Measurements from ENCODE around the gene HELZ2.
"Not testable (repeated sequence)": the region's sequence is repeated elsewhere in the genome, so short reads cannot be mapped to it uniquely, and the experiment has no call there.

The HELZ2 gene

GRCh38 chr20:63579017-63579694 lies 5.1 kb upstream of the HELZ2 start:
- DNase-seq = no peak

- no peak for DNase-seq
These were observed 4.4 kb upstream of the HELZ2 start for GRCh38 chr20:63578224-63579016.

GRCh38 chr20:63577317-63577894 lies 3.4 kb upstream of the HELZ2 start:
- peak in 30 of 56 donors; percentile 4 to 68 (median 36) for DNase-seq

GRCh38 chr20:63576311-63576710 lies 2.3 kb upstream of the HELZ2 start:
- DNase-seq = no peak

GRCh38 chr20:63574829-63575743 lies 1.0 kb upstream of the HELZ2 start:
- DNase-seq = no peak

- DNase-seq = no peak
These were observed 350 bp downstream of the HELZ2 start for GRCh38 chr20:63573647-63574131.

GRCh38 chr20:63572788-63573646 lies 1.0 kb downstream of the HELZ2 start:
- DNase-seq = no peak

GRCh38 chr20:63572071-63572787 lies 1.8 kb downstream of the HELZ2 start:
- no peak for DNase-seq

GRCh38 chr20:63571087-63571478 lies 3.0 kb downstream of the HELZ2 start:
- DNase-seq = not testable (repeated sequence)

- no peak for DNase-seq
These were observed 3.6 kb downstream of the HELZ2 start for GRCh38 chr20:63570281-63571086.

- DNase-seq = peak in 1 of 56 donors; percentile 11
These were observed 4.8 kb downstream of the HELZ2 start for GRCh38 chr20:63568986-63569949.

- DNase-seq = no peak
These were observed 5.7 kb downstream of the HELZ2 start for GRCh38 chr20:63568170-63568981.

- DNase-seq = peak in 7 of 56 donors; percentile 10 to 37 (median 16)
These were observed 6.5 kb downstream of the HELZ2 start for GRCh38 chr20:63567386-63568169.

- DNase-seq = no peak
These were observed 7.0 kb downstream of the HELZ2 start for GRCh38 chr20:63567136-63567385.

GRCh38 chr20:63566395-63567135 lies 7.5 kb downstream of the HELZ2 start:
- DNase-seq = no peak

Measured in amygdala (tissue), 56 donors.